HCT116 (cell line): ENCODE results near the gene CD82. TPM values are rescaled to one million over a fixed set of nuclear protein-coding genes. Genes with fewer than 3 reads are reported as not detected.

Source experiments
- ATAC-seq: fragments of 200-7000 bp; cut with Tn5 transposase; 2 replicates; pipeline ENCODE4 v1.9.1; 2020; ENCODE audit warnings: mild to moderate bottlenecking, moderate library complexity
- BruUV-seq: library from RNA; stranded (reverse); fragments of 400-500 nt; replicated peaks from 2 replicates; lab custom pipeline; 2021; lab: Mats Ljungman, UMichigan
- CTCF ChIA-PET: fragments of 300-600 bp; sonication (Branson Sonifier 250); formaldehyde crosslinking; loops from one replicate; lab custom pipeline; 2021; ENCODE audit warnings: antibody characterized with exemption; lab: Charles Lee
- POLR2A ChIA-PET: fragments of 300-600, 350-600 bp; sonication (Branson Sonifier 250); formaldehyde crosslinking; loops from one replicate; lab custom pipeline; 2021; ENCODE audit warnings: antibody characterized with exemption; lab: Charles Lee
- RAD21 ChIA-PET, 2 experiments: fragments of 300-600 bp; sonication (Branson Sonifier 250); formaldehyde crosslinking; loops; one replicate each; lab custom pipeline; 2023; ENCODE audit warnings: low total read pairs in 2 of 2; ENCODE audit not compliant: uncharacterized antibody in 2 of 2, unreplicated experiment in 2 of 2, low non-redundant PET in 1 of 2; lab: Charles Lee
- DNase-seq: peaks from one replicate; pipeline ENCODE4 v3.0.0-alpha.2; 2010; ENCODE audit warnings: low read depth, low spot score
- H2AFZ ChIP-seq: fragments of 200-600 bp; shearing (Covaris generic), sonication (generic); 2 replicates; pipeline ENCODE4 v1.6.1; 2017; ENCODE audit warnings: low read depth, mixed run types, mixed read lengths, antibody characterized with exemption, low read length; ENCODE audit not compliant: poor library complexity, severe bottlenecking
- H3K27ac ChIP-seq: 2 replicates; pipeline ENCODE4 v1.5.1; 2012; ENCODE audit warnings: low read depth, low read length
- H3K27me3 ChIP-seq: fragments of 200-600 bp; sonication (generic); 2 replicates; pipeline ENCODE4 v1.6.1; 2016; ENCODE audit warnings: mixed run types, low read length, mixed read lengths; ENCODE audit not compliant: insufficient read depth
- H3K36me3 ChIP-seq, 2 experiments: fragments of 200-500 bp in 1 of 2; fragments of 200-600 bp in 1 of 2; sonication (Bioruptor generic) in 1 of 2; sonication (generic) in 1 of 2; 2 replicates each; pipeline versions ENCODE4 v1.5.1 to v1.6.1; 2014 to 2016; ENCODE audit warnings: low read length in 2 of 2, inconsistent platforms in 1 of 2, mixed read lengths in 1 of 2, mixed run types in 1 of 2; ENCODE audit not compliant: insufficient read depth in 2 of 2, control insufficient read depth in 1 of 2
- H3K4me1 ChIP-seq, 2 experiments: fragments of 200-600 bp in 1 of 2; sonication (generic) in 1 of 2; 2 replicates each; pipeline versions ENCODE4 v1.5.1 to v1.6.1; 2012 to 2017; ENCODE audit warnings: low read length in 2 of 2, inconsistent platforms in 1 of 2, mild to moderate bottlenecking in 1 of 2, mixed read lengths in 1 of 2, mixed run types in 1 of 2, moderate library complexity in 1 of 2; ENCODE audit not compliant: insufficient read depth in 2 of 2, control insufficient read depth in 1 of 2
- H3K4me2 ChIP-seq: fragments of 200-600 bp; sonication (generic); 2 replicates; pipeline ENCODE4 v1.6.1; 2017; ENCODE audit warnings: mixed run types, low read length, mixed read lengths
- H3K4me3 ChIP-seq, 2 experiments: fragments of 200-600 bp in 1 of 2; sonication (generic) in 1 of 2; replicated peaks in 1 of 2; 2 replicates each; pipeline ENCODE4 v1.5.1; 2011 to 2016; ENCODE audit warnings: low read length in 2 of 2, control low read depth in 1 of 2, low read depth in 1 of 2, mild to moderate bottlenecking in 1 of 2, mixed read lengths in 1 of 2, mixed run types in 1 of 2
- H3K79me2 ChIP-seq: fragments of 200-600 bp; sonication (generic); 2 replicates; pipeline ENCODE4 v1.6.1; 2017; ENCODE audit warnings: mild to moderate bottlenecking, mixed run types, low read length, moderate library complexity, mixed read lengths; ENCODE audit not compliant: insufficient read depth
- H3K9ac ChIP-seq: fragments of 200-600 bp; sonication (generic); 2 replicates; pipeline ENCODE4 v1.6.1; 2016; ENCODE audit warnings: low read length, mixed read lengths
- H3K9me2 ChIP-seq: fragments of 200-600 bp; sonication (generic), shearing (Covaris generic); 2 replicates; pipeline ENCODE4 v1.6.1; 2017; ENCODE audit warnings: mixed run types, mild to moderate bottlenecking, moderate library complexity; ENCODE audit not compliant: insufficient read depth
- H3K9me3 ChIP-seq, 2 experiments: fragments of 200-500 bp in 1 of 2; fragments of 200-600 bp in 1 of 2; sonication (Bioruptor generic) in 1 of 2; sonication (generic) in 1 of 2; 2 replicates each; pipeline ENCODE4 v1.6.1; 2014 to 2017; ENCODE audit warnings: low read length in 2 of 2, mixed read lengths in 2 of 2, inconsistent platforms in 1 of 2, low read depth in 1 of 2, mild to moderate bottlenecking in 1 of 2, mixed run types in 1 of 2, moderate library complexity in 1 of 2; ENCODE audit not compliant: control insufficient read depth in 1 of 2, insufficient read depth in 1 of 2
- H4K20me1 ChIP-seq: fragments of 200-600 bp; sonication (generic), shearing (Covaris generic); 2 replicates; pipeline ENCODE4 v1.6.1; 2017; ENCODE audit warnings: mixed run types, mild to moderate bottlenecking, moderate library complexity; ENCODE audit not compliant: insufficient read depth
- CEBPB ChIP-seq: IDR thresholded peaks from 2 replicates; pipeline ENCODE4 v1.6.1; 2012; ENCODE audit warnings: low read depth
- ELF1 ChIP-seq: IDR thresholded peaks from 2 replicates; pipeline ENCODE4 v1.6.1; 2012; ENCODE audit warnings: low read depth, borderline replicate concordance
- RAD21 ChIP-seq: IDR thresholded peaks from 2 replicates; pipeline ENCODE4 v1.6.1; 2012; ENCODE audit warnings: low read depth, mild to moderate bottlenecking
- SIN3A ChIP-seq: IDR thresholded peaks from 2 replicates; pipeline ENCODE4 v1.6.1; 2012; ENCODE audit warnings: low read depth
- ZNF274 ChIP-seq: fragments of 200-500 bp; sonication (Bioruptor generic); IDR thresholded peaks from 2 replicates; pipeline ENCODE4 v1.6.1; 2014; ENCODE audit warnings: mild to moderate bottlenecking, low read depth, low read length, inconsistent platforms
- intact Hi-C: fragments of 100-400 bp; cut with micrococcal nuclease; formaldehyde crosslinking; loops from 2 replicates; pipeline ENCODE4 v1.10.0; 2022
- total RNA-seq: library from RNA; stranded (reverse); gene quantifications from one replicate; pipeline ENCODE4 v1.2.1, GENCODE V29; 2021; ENCODE audit not compliant: unreplicated experiment
- TF ChIP-seq, protein P1 (sequence below): IDR thresholded peaks from 2 replicates; pipeline ENCODE4 v1.6.1; 2011; ENCODE audit warnings: mild to moderate bottlenecking, low read length, moderate library complexity; ENCODE audit not compliant: insufficient replicate concordance; ENCODE audit errors: extremely low read depth
- TF ChIP-seq, protein P2 (sequence below), 3 experiments: fragments of 200-600 bp in 1 of 3; sonication (generic) in 1 of 3; IDR thresholded peaks in 2 of 3; conservative IDR thresholded peaks in 1 of 3; 2 replicates each; pipeline ENCODE4 v1.5.1; 2012 to 2017; ENCODE audit warnings: low read depth in 2 of 3, low read length in 2 of 3, antibody characterized with exemption in 1 of 3, borderline replicate concordance in 1 of 3, control low read depth in 1 of 3, mild to moderate bottlenecking in 1 of 3, mixed read lengths in 1 of 3, mixed run types in 1 of 3, moderate library complexity in 1 of 3; ENCODE audit not compliant: insufficient read depth in 1 of 3

Gene CD82
- total RNA-seq, 1 experiment from 2014 or later, result 16.7 TPM

- H4K20me1 ChIP-seq, result no peaks in the 10 kb centered on the region
- POLR2A ChIA-PET, result no interaction called here
- CTCF ChIA-PET, result no interaction called here
- TF ChIP-seq ELF1 (no peak), ZNF274 (no peak), SIN3A (no peak), CEBPB (no peak), RAD21 (no peak)
- TF ChIP-seq, protein P1, sequence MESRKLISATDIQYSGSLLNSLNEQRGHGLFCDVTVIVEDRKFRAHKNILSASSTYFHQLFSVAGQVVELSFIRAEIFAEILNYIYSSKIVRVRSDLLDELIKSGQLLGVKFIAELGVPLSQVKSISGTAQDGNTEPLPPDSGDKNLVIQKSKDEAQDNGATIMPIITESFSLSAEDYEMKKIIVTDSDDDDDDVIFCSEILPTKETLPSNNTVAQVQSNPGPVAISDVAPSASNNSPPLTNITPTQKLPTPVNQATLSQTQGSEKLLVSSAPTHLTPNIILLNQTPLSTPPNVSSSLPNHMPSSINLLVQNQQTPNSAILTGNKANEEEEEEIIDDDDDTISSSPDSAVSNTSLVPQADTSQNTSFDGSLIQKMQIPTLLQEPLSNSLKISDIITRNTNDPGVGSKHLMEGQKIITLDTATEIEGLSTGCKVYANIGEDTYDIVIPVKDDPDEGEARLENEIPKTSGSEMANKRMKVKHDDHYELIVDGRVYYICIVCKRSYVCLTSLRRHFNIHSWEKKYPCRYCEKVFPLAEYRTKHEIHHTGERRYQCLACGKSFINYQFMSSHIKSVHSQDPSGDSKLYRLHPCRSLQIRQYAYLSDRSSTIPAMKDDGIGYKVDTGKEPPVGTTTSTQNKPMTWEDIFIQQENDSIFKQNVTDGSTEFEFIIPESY, result no peak
- TF ChIP-seq, protein P2, sequence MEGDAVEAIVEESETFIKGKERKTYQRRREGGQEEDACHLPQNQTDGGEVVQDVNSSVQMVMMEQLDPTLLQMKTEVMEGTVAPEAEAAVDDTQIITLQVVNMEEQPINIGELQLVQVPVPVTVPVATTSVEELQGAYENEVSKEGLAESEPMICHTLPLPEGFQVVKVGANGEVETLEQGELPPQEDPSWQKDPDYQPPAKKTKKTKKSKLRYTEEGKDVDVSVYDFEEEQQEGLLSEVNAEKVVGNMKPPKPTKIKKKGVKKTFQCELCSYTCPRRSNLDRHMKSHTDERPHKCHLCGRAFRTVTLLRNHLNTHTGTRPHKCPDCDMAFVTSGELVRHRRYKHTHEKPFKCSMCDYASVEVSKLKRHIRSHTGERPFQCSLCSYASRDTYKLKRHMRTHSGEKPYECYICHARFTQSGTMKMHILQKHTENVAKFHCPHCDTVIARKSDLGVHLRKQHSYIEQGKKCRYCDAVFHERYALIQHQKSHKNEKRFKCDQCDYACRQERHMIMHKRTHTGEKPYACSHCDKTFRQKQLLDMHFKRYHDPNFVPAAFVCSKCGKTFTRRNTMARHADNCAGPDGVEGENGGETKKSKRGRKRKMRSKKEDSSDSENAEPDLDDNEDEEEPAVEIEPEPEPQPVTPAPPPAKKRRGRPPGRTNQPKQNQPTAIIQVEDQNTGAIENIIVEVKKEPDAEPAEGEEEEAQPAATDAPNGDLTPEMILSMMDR (IDR thresholded peaks at IDR 0.05 in 2 of 3, conservative IDR thresholded peaks at IDR 0.05 in 1 of 3; ENCODE audit: borderline replicate concordance in 1 of 3, insufficient read depth in 1 of 3, low read depth in 2 of 3, low read length in 2 of 3), result no peak
- BruUV-seq, result no TSS peak
- H3K9me3 ChIP-seq, result no peaks in the 10 kb centered on the region
- H3K4me1 ChIP-seq, result peaks cover 0 to 8% of the 10 kb centered on the region in 2 experiments; a peak in 1 of 4 replicates
- no peak overlapping the region for H3K4me2 ChIP-seq
- intact Hi-C loops, result no loop called here
- H3K9ac ChIP-seq, result no peak overlapping the region
- H3K27me3 ChIP-seq, result no peaks in the 10 kb centered on the region
- no peak for DNase-seq
- no peaks in the 10 kb centered on the region for H3K9me2 ChIP-seq
- H2AFZ ChIP-seq, result no peak overlapping the region
- no peak overlapping the region for H3K27ac ChIP-seq
- H3K79me2 ChIP-seq, result no peaks in the 10 kb centered on the region
- ATAC-seq, result no peak
- H3K4me3 ChIP-seq, result no peak overlapping the region
- H3K36me3 ChIP-seq, result no peaks in the 10 kb centered on the region
- RAD21 ChIA-PET, result no interaction called here
These were observed 40.7 kb upstream of the CD82 start for GRCh38 chr11:44524751-44525201.
